Kidney (tissue), 14 donors: ENCODE data around the gene EHD4. TPM values are rescaled to one million over a fixed set of nuclear protein-coding genes. Genes with fewer than 3 reads are reported as not detected.

Experiments used
- DNase-seq, 5 donors: peaks; one replicate each; pipeline ENCODE4 v3.0.0-alpha.2; 2013 to 2020
- FAIRE-seq: peaks from 2 replicates; lab custom pipeline; 2012; peaks lifted over from hg19 to GRCh38; lab: Jason Lieb, UNC
- H3K27ac ChIP-seq, 2 donors: one replicate each; pipeline ENCODE4 v1.7.0; 2013; ENCODE audit warnings: low read depth in 2 of 2, low read length in 2 of 2, inconsistent platforms in 1 of 2
- H3K27me3 ChIP-seq: one replicate; pipeline ENCODE4 v1.7.1; 2013; ENCODE audit warnings: low read length, inconsistent platforms; ENCODE audit not compliant: control insufficient read depth, insufficient read depth
- H3K36me3 ChIP-seq, 3 donors: one replicate each; pipeline versions ENCODE4 v1.7.0 to v1.7.1; 2013; ENCODE audit warnings: low read length in 3 of 3, control low read depth in 1 of 3, inconsistent platforms in 1 of 3; ENCODE audit not compliant: insufficient read depth in 3 of 3, control insufficient read depth in 2 of 3
- H3K4me1 ChIP-seq, 3 donors: one replicate each; pipeline versions ENCODE4 v1.7.0 to v1.7.1; 2013; ENCODE audit warnings: low read length in 3 of 3, inconsistent platforms in 1 of 3, low read depth in 1 of 3; ENCODE audit not compliant: control insufficient read depth in 2 of 3, insufficient read depth in 2 of 3
- H3K4me3 ChIP-seq, 3 donors: one replicate each; pipeline versions ENCODE4 v1.7.0 to v1.8.1; 2013; ENCODE audit warnings: low read length in 3 of 3, control low read depth in 1 of 3, inconsistent platforms in 1 of 3
- H3K9ac ChIP-seq, 3 donors: one replicate each; pipeline versions ENCODE4 v1.7.0 to v1.7.1; 2013; ENCODE audit warnings: low read length in 3 of 3, control low read depth in 1 of 3, inconsistent platforms in 1 of 3
- H3K9me3 ChIP-seq, 3 donors: one replicate each; pipeline versions ENCODE4 v1.7.0 to v1.7.1; 2013; ENCODE audit warnings: low read length in 3 of 3, control low read depth in 1 of 3, inconsistent platforms in 1 of 3; ENCODE audit not compliant: control insufficient read depth in 2 of 3, insufficient read depth in 1 of 3
- intact Hi-C: fragments of 100-400 bp; cut with DNase I; formaldehyde crosslinking; loops from one replicate; pipeline ENCODE4 v1.11.1; 2022
- polyA plus RNA-seq: library from polyadenylated mRNA; stranded (reverse); fragments of 350-450 nt; fragmentation: Illumina TruSeq; extraction: RNeasy Lipid Tissue Mini Kit (QIAGEN cat#74804); gene quantifications from one replicate; pipeline ENCODE4 v1.2.3, GENCODE V29; 2014; ENCODE audit warnings: low read depth, low replicate concordance; ENCODE audit not compliant: insufficient read depth
- total RNA-seq: library from RNA; stranded (reverse); fragmentation: NEBNext Ultra II Directional; extraction: Animal tissue kit (Norgen Biotek cat#: 25700); gene quantifications from one replicate; pipeline ENCODE4 v1.2.1, GENCODE V29; 2021
- TF ChIP-seq, protein P1 (sequence below): IDR thresholded peaks from 3 replicates; pipeline ENCODE4 v1.5.1; 2012; ENCODE audit warnings: mild to moderate bottlenecking, moderate library complexity, borderline replicate concordance; ENCODE audit not compliant: insufficient read depth; ENCODE audit errors: extremely low read depth
- donor health status: control.
- donor health status: control.
- donor health status: control.
- donor health status: control.
- donor health status: control.
- donor health status: DM: yes; HTN: yes; CAD: no.
- donor health status: Normal renal cell carcinoma (clear cell type).

Gene EHD4
- total and polyA plus RNA-seq, 2 donors from 2014 or later, result 15.7 to 38.5 TPM

- no peak overlapping the region for H3K9ac ChIP-seq
- no peak for FAIRE-seq
- intact Hi-C loops, result no loop called here
These were observed 8.4 kb upstream of the EHD4 start for GRCh38 chr15:41980654-41981323.

GRCh38 chr15:41979493-41980266 is 7.3 kb upstream of the EHD4 start:
- H3K4me1 ChIP-seq, result no peaks in the 10 kb centered on the region
- intact Hi-C loops, result no loop called here
- H3K9ac ChIP-seq, result no peak overlapping the region
- H3K27me3 ChIP-seq, result no peaks in the 10 kb centered on the region
- no peak overlapping the region for H3K4me3 ChIP-seq
- H3K27ac ChIP-seq, result no peak overlapping the region
- FAIRE-seq (no peak), DNase-seq (peak in 1 of 5 donors; percentile 11)
- no peaks in the 10 kb centered on the region for H3K36me3 ChIP-seq
- TF ChIP-seq, protein P1, sequence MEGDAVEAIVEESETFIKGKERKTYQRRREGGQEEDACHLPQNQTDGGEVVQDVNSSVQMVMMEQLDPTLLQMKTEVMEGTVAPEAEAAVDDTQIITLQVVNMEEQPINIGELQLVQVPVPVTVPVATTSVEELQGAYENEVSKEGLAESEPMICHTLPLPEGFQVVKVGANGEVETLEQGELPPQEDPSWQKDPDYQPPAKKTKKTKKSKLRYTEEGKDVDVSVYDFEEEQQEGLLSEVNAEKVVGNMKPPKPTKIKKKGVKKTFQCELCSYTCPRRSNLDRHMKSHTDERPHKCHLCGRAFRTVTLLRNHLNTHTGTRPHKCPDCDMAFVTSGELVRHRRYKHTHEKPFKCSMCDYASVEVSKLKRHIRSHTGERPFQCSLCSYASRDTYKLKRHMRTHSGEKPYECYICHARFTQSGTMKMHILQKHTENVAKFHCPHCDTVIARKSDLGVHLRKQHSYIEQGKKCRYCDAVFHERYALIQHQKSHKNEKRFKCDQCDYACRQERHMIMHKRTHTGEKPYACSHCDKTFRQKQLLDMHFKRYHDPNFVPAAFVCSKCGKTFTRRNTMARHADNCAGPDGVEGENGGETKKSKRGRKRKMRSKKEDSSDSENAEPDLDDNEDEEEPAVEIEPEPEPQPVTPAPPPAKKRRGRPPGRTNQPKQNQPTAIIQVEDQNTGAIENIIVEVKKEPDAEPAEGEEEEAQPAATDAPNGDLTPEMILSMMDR, result no peak
- no peaks in the 10 kb centered on the region for H3K9me3 ChIP-seq

More at GRCh38 chr15:41980654-41981323, 8.4 kb upstream of the EHD4 start:
- H3K4me1 ChIP-seq, result no peaks in the 10 kb centered on the region
- H3K27me3 ChIP-seq, result no peaks in the 10 kb centered on the region
- no peaks in the 10 kb centered on the region for H3K9me3 ChIP-seq
- TF ChIP-seq, protein P1, result no peak
- H3K36me3 ChIP-seq, result no peaks in the 10 kb centered on the region
- H3K27ac ChIP-seq, result no peak overlapping the region
- peak in 1 of 5 donors; percentile 20 for DNase-seq
- H3K4me3 ChIP-seq, result no peak overlapping the region

- H3K4me3 ChIP-seq, result no peak overlapping the region
- FAIRE-seq, result no peak
- DNase-seq, result peak in 1 of 5 donors; percentile 15
- H3K27me3 ChIP-seq, result no peaks in the 10 kb centered on the region
- no peaks in the 10 kb centered on the region for H3K4me1 ChIP-seq
- H3K27ac ChIP-seq, result no peak overlapping the region
- TF ChIP-seq, protein P1, result no peak
- intact Hi-C loops, result no loop called here
- H3K9ac ChIP-seq, result no peak overlapping the region
- no peaks in the 10 kb centered on the region for H3K36me3 ChIP-seq
- no peaks in the 10 kb centered on the region for H3K9me3 ChIP-seq
These were observed 6.2 kb upstream of the EHD4 start for GRCh38 chr15:41978534-41978933.
